ENCODE data around the gene BBS12. TPM values are rescaled to one million over a fixed set of nuclear protein-coding genes. Genes with fewer than 3 reads are reported as not detected.

The BBS12 gene
- total and polyA plus RNA-seq, 4 donors, result 0.53 to 2.1 (median 0.80) TPM

- H3K4me3 ChIP-seq (ENCODE audit: low read depth in 1 of 3, low read length in 3 of 3), result no peak overlapping the region
- H3K9ac ChIP-seq (ENCODE audit: low read depth in 1 of 2, low read length in 2 of 2), result peak overlapping the region in 1 of 2 donors; percentile 49
- TF ChIP-seq ATF3 (IDR thresholded peaks at IDR 0.05) (no peak), YY1 (IDR thresholded peaks at IDR 0.05) (peak; percentile 47), RAD21 (IDR thresholded peaks at IDR 0.05) (peak in 1 of 2 donors; percentile 22), RXRA (IDR thresholded peaks at IDR 0.05) (peak in 1 of 2 donors; percentile 34), MAX (IDR thresholded peaks at IDR 0.05) (no peak), NR2F2 (IDR thresholded peaks at IDR 0.05) (no peak), CTCF (IDR thresholded peaks at IDR 0.05; ENCODE audit: low read depth, low read length, missing input control) (no peak), HNF4G (IDR thresholded peaks at IDR 0.05) (peak; percentile 19), REST (IDR thresholded peaks at IDR 0.05) (peak; percentile 32), JUND (IDR thresholded peaks at IDR 0.05) (no peak), TAF1 (conservative IDR thresholded peaks at IDR 0.05) (no peak), FOXA1 (IDR thresholded peaks at IDR 0.05) (peak; percentile 91), GABPA (IDR thresholded peaks at IDR 0.05 in 1 of 2, conservative IDR thresholded peaks at IDR 0.05 in 1 of 2) (no peak), HNF4A (conservative IDR thresholded peaks at IDR 0.05) (peak; percentile 33 to 49), EGR1 (IDR thresholded peaks at IDR 0.05; ENCODE audit: low read depth in 2 of 2) (no peak), ZBTB33 (IDR thresholded peaks at IDR 0.05) (peak; percentile 16), SP1 (IDR thresholded peaks at IDR 0.05) (peak; percentile 22), FOXA2 (IDR thresholded peaks at IDR 0.05) (peak; percentile 94)
- H3K4me1 ChIP-seq (ENCODE audit: control insufficient read depth in 4 of 4, insufficient read depth in 4 of 4, low read length in 3 of 4), result peaks cover 2 to 30% (median 24%) of the 10 kb centered on the region in 4 donors
- peak overlapping the region; percentile 39 to 57 for H3K27ac ChIP-seq (ENCODE audit: low read depth in 1 of 2, low read length in 2 of 2)
- no peak for DNase-seq (ENCODE audit: low spot score)
- no peaks in the 10 kb centered on the region for H3K9me3 ChIP-seq (ENCODE audit: control insufficient read depth in 4 of 4, low read length in 3 of 4)
- WGBS, result 24% methylated on average over 6 of the region's 6 CpGs
- H3K36me3 ChIP-seq (ENCODE audit: control insufficient read depth in 4 of 4, insufficient read depth in 3 of 4, low read depth in 1 of 4, low read length in 3 of 4), result no peaks in the 10 kb centered on the region
- no peaks in the 10 kb centered on the region for H3K27me3 ChIP-seq (ENCODE audit: control insufficient read depth in 4 of 4, insufficient read depth in 4 of 4, low read length in 3 of 4)
Observed at GRCh38 chr4:122783301-122784215, 51.1 kb downstream of the BBS12 start.
